Stimulated activated CD8-positive, alpha-beta memory T cell treated with anti-CD3 and anti-CD28 coated beads, Interleukin-7, amount 100 ng/mL, for 24 hours (primary cell): Measurements from ENCODE around the gene SIK2.

Source experiments
- DNase-seq: peaks from one replicate; pipeline ENCODE4 v3.0.0-alpha.2; 2020; ENCODE audit warnings: low read depth

SIK2 gene

GRCh38 chr11:111601979-111602864 lies at the start of gene SIK2:
Gene SIK2, plus strand, starts transcription at chr11:111602449. Its CDS starts 115 bp downstream, at chr11:111602564.
- DNase-seq = peak; percentile 72

GRCh38 chr11:111554532-111554931 lies 47.7 kb upstream of the SIK2 start:
- no peak for DNase-seq

GRCh38 chr11:111555255-111555654 lies 47.0 kb upstream of the SIK2 start:
- DNase-seq = no peak

- no peak for DNase-seq
Observed at GRCh38 chr11:111557425-111558111, 44.7 kb upstream of the SIK2 start.

- no peak for DNase-seq
Observed at GRCh38 chr11:111559800-111560464, 42.3 kb upstream of the SIK2 start.

GRCh38 chr11:111560800-111561199 lies 41.4 kb upstream of the SIK2 start:
- no peak for DNase-seq

GRCh38 chr11:111561306-111561705 lies 40.9 kb upstream of the SIK2 start:
- no peak for DNase-seq

- DNase-seq = no peak
Observed at GRCh38 chr11:111561791-111562325, 40.4 kb upstream of the SIK2 start.

GRCh38 chr11:111562692-111563389 lies 39.4 kb upstream of the SIK2 start:
- no peak for DNase-seq

GRCh38 chr11:111565114-111565720 lies 37.0 kb upstream of the SIK2 start:
- DNase-seq = peak; percentile 24

- no peak for DNase-seq
Observed at GRCh38 chr11:111566324-111566723, 35.9 kb upstream of the SIK2 start.

- no peak for DNase-seq
Observed at GRCh38 chr11:111569476-111569875, 32.8 kb upstream of the SIK2 start.

- no peak for DNase-seq
Observed at GRCh38 chr11:111570796-111571195, 31.5 kb upstream of the SIK2 start.

- no peak for DNase-seq
Observed at GRCh38 chr11:111571829-111572501, 30.3 kb upstream of the SIK2 start.

GRCh38 chr11:111572581-111572980 lies 29.7 kb upstream of the SIK2 start:
- no peak for DNase-seq

- no peak for DNase-seq
Observed at GRCh38 chr11:111573821-111574249, 28.4 kb upstream of the SIK2 start.

- DNase-seq = no peak
Observed at GRCh38 chr11:111574373-111575225, 27.6 kb upstream of the SIK2 start.

GRCh38 chr11:111575740-111576139 lies 26.5 kb upstream of the SIK2 start:
- no peak for DNase-seq

- DNase-seq = no peak
Observed at GRCh38 chr11:111577821-111578220, 24.4 kb upstream of the SIK2 start.

- DNase-seq = no peak
Observed at GRCh38 chr11:111581341-111581740, 20.9 kb upstream of the SIK2 start.
